Activated CD4-positive, alpha-beta T cell treated with anti-CD3 and anti-CD28 coated beads, Interleukin-2, amount 50 U/mL, for 4 hours (primary cell): ENCODE measurements around the gene TBC1D3D.
"Not testable (repeated sequence)": the region's sequence is repeated elsewhere in the genome, so short reads cannot be mapped to it uniquely, and the experiment has no call there.

Experiments used
- DNase-seq, 2 experiments: peaks; one replicate each; pipeline ENCODE4 v3.0.0-alpha.2; 2020

The TBC1D3D gene

DNA sequence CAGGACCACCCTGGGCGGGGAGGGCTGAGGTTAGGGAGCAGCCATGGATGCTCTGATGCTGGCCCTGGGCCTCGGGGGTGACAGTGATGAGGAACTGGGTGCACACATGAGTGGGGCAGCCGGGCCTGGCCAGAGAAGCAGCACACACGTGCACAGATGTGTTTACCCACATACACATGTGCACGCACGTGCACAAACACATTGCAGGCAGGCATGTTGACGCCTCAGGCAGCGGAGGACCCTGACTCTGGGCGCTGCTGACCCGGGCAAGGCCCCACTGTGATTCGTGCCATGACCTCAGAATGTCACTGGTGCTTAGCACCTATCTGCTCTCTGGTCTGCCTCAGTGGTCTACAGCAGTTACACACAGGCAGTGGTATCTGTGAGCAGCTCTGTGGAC lies at the start of gene TBC1D3D:
TBC1D3D (plus strand) TSS at position 301 of the 400 bp plus-strand sequence. CDS start 1,585 bp downstream, outside the sequence.
- DNase-seq = not testable (repeated sequence)

DNA sequence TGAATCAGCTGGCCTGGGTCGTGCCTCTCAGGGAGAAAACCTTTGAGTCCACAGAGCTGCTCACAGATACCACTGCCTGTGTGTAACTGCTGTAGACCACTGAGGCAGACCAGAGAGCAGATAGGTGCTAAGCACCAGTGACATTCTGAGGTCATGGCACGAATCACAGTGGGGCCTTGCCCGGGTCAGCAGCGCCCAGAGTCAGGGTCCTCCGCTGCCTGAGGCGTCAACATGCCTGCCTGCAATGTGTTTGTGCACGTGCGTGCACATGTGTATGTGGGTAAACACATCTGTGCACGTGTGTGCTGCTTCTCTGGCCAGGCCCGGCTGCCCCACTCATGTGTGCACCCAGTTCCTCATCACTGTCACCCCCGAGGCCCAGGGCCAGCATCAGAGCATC lies 14.8 kb upstream of the TBC1D3D start, which contains the start of gene TBC1D3L:
TBC1D3L (minus strand) TSS at position 101 of the 400 bp plus-strand sequence. CDS start 1,540 bp downstream, outside the sequence.
- not testable (repeated sequence) for DNase-seq
